ENCODE measurements around the gene NIPAL4.

GRCh38 chr5:157520911-157521703, 61.1 kb downstream of the NIPAL4 start:
- no peak for TF ChIP-seq CTCF (IDR thresholded peaks at IDR 0.05 in 4 of 5, conservative IDR thresholded peaks at IDR 0.05 in 1 of 5)
- TF ChIP-seq POLR2A (IDR thresholded peaks at IDR 0.05): no peak
